Measurements from ENCODE around the gene UHRF1. TPM values are rescaled to one million over a fixed set of nuclear protein-coding genes. Genes with fewer than 3 reads are reported as not detected.

Gene UHRF1
- total and polyA plus RNA-seq, 2 of the 13 experiments (the other 11 are each of a cell fraction or from before 2014, with no cell fraction given) = 6.8 to 78.4 TPM

- TF ChIP-seq BRF2 (CRISPR knock-in tag; IDR thresholded peaks at IDR 0.05) = no peak
- TF ChIP-seq ZNF333 (CRISPR knock-in tag; IDR thresholded peaks at IDR 0.05; ENCODE audit: borderline replicate concordance) = no peak
- TF ChIP-seq ZBTB4 (CRISPR knock-in tag; IDR thresholded peaks at IDR 0.05; ENCODE audit: borderline replicate concordance) = no peak
- TF ChIP-seq ASH2L (IDR thresholded peaks at IDR 0.05; ENCODE audit: insufficient read length, low read depth, low read length) = no peak
- TF ChIP-seq ZFP91 (CRISPR knock-in tag; IDR thresholded peaks at IDR 0.05; ENCODE audit: borderline replicate concordance) = peak; percentile 57; the same call in 1 of the 2 replicates
- no peak for TF ChIP-seq MYPOP (CRISPR knock-in tag; IDR thresholded peaks at IDR 0.05)
- no peak for TF ChIP-seq STAT6 (CRISPR knock-in tag; IDR thresholded peaks at IDR 0.05; ENCODE audit: borderline replicate concordance)
- TF ChIP-seq SP140L (CRISPR knock-in tag; IDR thresholded peaks at IDR 0.05; ENCODE audit: borderline replicate concordance) = no peak
- TF ChIP-seq CHCHD3 (CRISPR knock-in tag; IDR thresholded peaks at IDR 0.05) = 0 out of 2 replicates have a peak, but pooled peaks have one; percentile 61
- no peak for TF ChIP-seq ELF3 (CRISPR knock-in tag; IDR thresholded peaks at IDR 0.05)
- TF ChIP-seq DPF2 (CRISPR knock-in tag; IDR thresholded peaks at IDR 0.05; ENCODE audit: borderline replicate concordance, low read depth) = no peak
These were observed at the start of gene UHRF1 (continued) for GRCh38 chr19:4909156-4909896.
